GM19025 (cell line): ENCODE data around the gene RAB20.

Experiments
- ATAC-seq: cut with Tn5 transposase; IDR thresholded peaks from one replicate; pipeline ENCODE4 v1.9.1; 2021; ENCODE audit warnings: mild to moderate bottlenecking, low read depth, moderate library complexity; ENCODE audit not compliant: unreplicated experiment

Gene RAB20

GRCh38 chr13:110475117-110475516, 86.4 kb downstream of the RAB20 start:
- no peak for ATAC-seq

DNA sequence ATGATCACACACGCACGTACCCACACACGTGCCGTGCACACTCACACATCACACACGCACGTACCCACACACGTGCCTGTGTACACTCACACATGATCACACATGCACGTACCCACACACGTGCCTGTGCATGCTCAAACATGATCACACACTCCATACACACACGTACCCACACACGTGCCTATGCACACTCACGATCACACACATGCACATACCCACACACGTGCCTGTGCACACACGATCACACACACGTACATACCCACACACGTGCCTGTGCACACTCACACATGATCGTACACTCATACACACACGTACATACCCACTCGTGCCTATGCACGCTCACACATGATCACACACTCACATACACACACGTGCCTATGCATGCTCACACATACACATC, 86.8 kb downstream of the RAB20 start:
- no peak for ATAC-seq
